Heart right ventricle (tissue), 16 donors: ENCODE measurements around the gene ANKRD40CL. TPM values are rescaled to one million over a fixed set of nuclear protein-coding genes. Genes with fewer than 3 reads are reported as not detected.

ENCODE experiments used
- ATAC-seq, 8 donors: fragments of 200-7000 bp; cut with Tn5 transposase; one replicate each; pipeline ENCODE4 v1.9.1; 2020; ENCODE audit warnings: mild to moderate bottlenecking in 8 of 8, moderate library complexity in 8 of 8, moderate number of reproducible peaks in 1 of 8
- DNase-seq, 2 donors: peaks; one replicate each; pipeline ENCODE4 v3.0.0-alpha.2; 2020
- H3K27ac ChIP-seq, 10 donors: fragments of 200-600 bp; sonication (generic) in 2 of 10; one replicate each; pipeline versions ENCODE4 v1.5.0 to v1.8.0; 2020 to 2022; ENCODE audit warnings: mild to moderate bottlenecking in 3 of 10
- H3K27me3 ChIP-seq, 7 donors: fragments of 200-600 bp; one replicate each; pipeline ENCODE4 v1.8.0; 2021 to 2022; ENCODE audit warnings: mild to moderate bottlenecking in 2 of 7
- H3K36me3 ChIP-seq, 9 donors: fragments of 200-600 bp; sonication (generic) in 1 of 9; one replicate each; pipeline versions ENCODE4 v1.5.0 to v1.8.0; 2020 to 2022; ENCODE audit warnings: mild to moderate bottlenecking in 2 of 9
- H3K4me1 ChIP-seq, 9 donors: fragments of 200-600 bp; sonication (generic) in 1 of 9; one replicate each; pipeline versions ENCODE4 v1.5.0 to v1.8.0; 2020 to 2022; ENCODE audit warnings: mild to moderate bottlenecking in 4 of 9
- H3K4me3 ChIP-seq, 10 donors: fragments of 200-600 bp; sonication (generic) in 2 of 10; one replicate each; pipeline versions ENCODE4 v1.5.0 to v1.8.0; 2020 to 2022; ENCODE audit warnings: mild to moderate bottlenecking in 7 of 10, moderate library complexity in 2 of 10
- H3K9me3 ChIP-seq, 11 donors: fragments of 200-600 bp in 10 of 11; sonication (generic) in 2 of 11; one replicate each; pipeline versions ENCODE4 v1.5.0 to v1.8.0; 2013 to 2022; ENCODE audit warnings: mild to moderate bottlenecking in 2 of 11, control low read depth in 1 of 11, moderate library complexity in 1 of 11
- WGBS, 2 donors: extraction: QIAGEN DNeasy Blood & Tissue Kit; methylation state at CpG; one replicate each; pipeline ENCODE4 v1.1.7; 2013; ENCODE audit warnings: inconsistent platforms in 1 of 2; 5-methylcytosine and 5-hydroxymethylcytosine counted together
- intact Hi-C, 10 donors: fragments of 100-400 bp; cut with DNase I; formaldehyde crosslinking; loops; one replicate each; pipeline versions ENCODE4 v1.11.1 to v1.14.2; 2022
- long read RNA-seq, 3 donors: library from polyadenylated mRNA; unstranded; transcript quantifications; one replicate each; pipeline ENCODE4 v2.0.0, GENCODE V29; 2020 to 2021
- polyA plus RNA-seq, 2 donors: library from polyadenylated mRNA; stranded (reverse); fragments of 200-250 nt; gene quantifications; one replicate each; pipeline ENCODE4 v1.2.3, GENCODE V29; 2013
- total RNA-seq, 10 donors: library from RNA; stranded (reverse); fragmentation: NEBNext Ultra II Directional in 3 of 10; extraction: Animal tissue kit (Norgen Biotek cat#: 25700) in 3 of 10; gene quantifications; one replicate each; pipeline versions ENCODE4 v1.2.1 to v1.2.4, GENCODE V29; 2021 to 2023
- TF ChIP-seq, protein P1 (sequence below), 9 donors: fragments of 200-600 bp; sonication (generic) in 2 of 9; IDR thresholded peaks; one replicate each; pipeline versions ENCODE4 v1.5.0 to v1.8.0; 2021 to 2022; ENCODE audit warnings: antibody characterized with exemption in 9 of 9, mild to moderate bottlenecking in 5 of 9, moderate library complexity in 1 of 9
- donor health status: Arrhythmogenic right ventricular cardiomyopathy.
- donor health status: ischemic (EF 13 %, LVEDD 7.1; RV severe dilation, severe dysfunction).
- donor health status: healthy with polysubstance abuse.
- donor health status: DM: no; HTN: yes; CAD: no.
- donor health status: DM: no; HTN: no; CAD: no.
- donor health status: ischemic (EF 25% LVEDD 6.9; RV normal size, moderate dysfunction).
- donor health status: ischemic (EF 25% LVEDD 5.7; RV mildly dilated, moderate dysfunction).
- donor health status: healthy.
- donor health status: DM: yes; HTN: yes; CAD: no.
- donor health status: Ischemic cardiomyopathy.
- donor health status: ischemic (EF 35%, LVEDD 5.7; RV mildly dilated, moderate dysfunction).
- donor health status: nonischemic (EF 11% LVEDD 7.7; RV severe dilation, severe dysfunction).
- donor health status: DM: yes; HTN: yes; CAD: no.
- donor health status: PGD.
- donor health status: ischemic (EF 29% LVEDD 5.4; RV normal size, mild dysfunction).
- donor health status: nonischemic (EF 23%, LVEDD 6.1; RV moderate dilation, normal function).

ANKRD40CL gene, protein sequence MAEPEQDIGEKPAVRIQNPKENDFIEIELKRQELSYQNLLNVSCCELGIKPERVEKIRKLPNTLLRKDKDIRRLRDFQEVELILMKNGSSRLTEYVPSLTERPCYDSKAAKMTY
- total RNA-seq (not detected), polyA plus RNA-seq (not detected)
- long read RNA-seq, donor 1, result 0 reads
- long read RNA-seq, donor 2, result 0 reads
- long read RNA-seq, donor 3, result 0 reads

DNA sequence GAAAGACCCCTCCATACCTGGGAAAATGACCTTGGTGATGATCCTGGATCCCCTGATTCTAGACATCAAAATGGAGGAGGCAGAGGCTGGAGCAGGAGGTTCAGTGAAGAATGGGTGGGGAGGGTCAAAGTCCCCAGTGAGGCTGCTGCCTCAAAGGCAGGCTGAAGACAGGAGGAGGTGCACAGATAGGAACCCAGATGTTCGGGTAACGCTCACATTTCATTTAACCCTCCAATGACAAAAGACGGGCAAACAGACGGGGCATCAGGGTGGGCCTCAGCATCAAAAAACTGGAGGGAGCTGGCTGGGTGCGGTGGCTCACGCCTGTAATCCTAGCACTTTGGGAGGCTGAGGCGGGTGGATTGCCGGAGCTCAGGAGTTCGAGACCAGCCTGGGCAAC is at the start of gene ANKRD40CL:
Gene ANKRD40CL, minus strand, starts transcription at position 73 of the 400 bp plus-strand sequence. CDS start 605 bp downstream, outside the sequence.
- intact Hi-C loops, result no loop called here
- Histone ChIP-seq H3K9me3 (no peaks in the 10 kb centered on the region), H3K27ac (no peak within 1 kb of the TSS), H3K4me1 (peaks cover 0 to 35% (median 29%) of the 10 kb centered on the region in 9 donors), H3K27me3 (no peaks in the 10 kb centered on the region), H3K36me3 (no peaks in the 10 kb centered on the region), H3K4me3 (no peak within 1 kb of the TSS)
- ATAC-seq (no peak), DNase-seq (no peak)
- 91 to 95% methylated on average over 9 of the region's 9 CpGs for whole genome bisulfite sequencing, 2 donors
- TF ChIP-seq, protein P1, sequence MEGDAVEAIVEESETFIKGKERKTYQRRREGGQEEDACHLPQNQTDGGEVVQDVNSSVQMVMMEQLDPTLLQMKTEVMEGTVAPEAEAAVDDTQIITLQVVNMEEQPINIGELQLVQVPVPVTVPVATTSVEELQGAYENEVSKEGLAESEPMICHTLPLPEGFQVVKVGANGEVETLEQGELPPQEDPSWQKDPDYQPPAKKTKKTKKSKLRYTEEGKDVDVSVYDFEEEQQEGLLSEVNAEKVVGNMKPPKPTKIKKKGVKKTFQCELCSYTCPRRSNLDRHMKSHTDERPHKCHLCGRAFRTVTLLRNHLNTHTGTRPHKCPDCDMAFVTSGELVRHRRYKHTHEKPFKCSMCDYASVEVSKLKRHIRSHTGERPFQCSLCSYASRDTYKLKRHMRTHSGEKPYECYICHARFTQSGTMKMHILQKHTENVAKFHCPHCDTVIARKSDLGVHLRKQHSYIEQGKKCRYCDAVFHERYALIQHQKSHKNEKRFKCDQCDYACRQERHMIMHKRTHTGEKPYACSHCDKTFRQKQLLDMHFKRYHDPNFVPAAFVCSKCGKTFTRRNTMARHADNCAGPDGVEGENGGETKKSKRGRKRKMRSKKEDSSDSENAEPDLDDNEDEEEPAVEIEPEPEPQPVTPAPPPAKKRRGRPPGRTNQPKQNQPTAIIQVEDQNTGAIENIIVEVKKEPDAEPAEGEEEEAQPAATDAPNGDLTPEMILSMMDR (IDR thresholded peaks at IDR 0.05), result no peak

DNA sequence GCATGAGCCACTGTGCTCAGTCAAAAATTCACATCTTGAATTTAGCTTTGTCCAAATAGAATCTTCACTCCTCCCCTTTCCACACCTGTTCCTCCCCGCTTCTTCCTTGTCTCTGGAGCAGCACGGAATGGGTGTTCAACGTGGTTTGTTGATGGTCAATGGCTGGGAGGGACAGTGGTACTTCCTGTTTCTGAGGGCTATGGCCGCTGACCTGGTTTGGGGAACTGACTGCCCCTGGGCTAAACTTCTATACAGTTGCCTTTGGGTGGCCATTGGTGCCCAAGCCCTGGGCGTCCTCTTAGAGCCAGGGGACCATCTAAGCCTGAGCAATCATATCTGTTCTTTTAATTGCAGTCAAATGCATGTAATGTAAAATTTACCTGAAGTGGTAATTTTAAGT is 49.0 kb upstream of the ANKRD40CL start:
- TF ChIP-seq, protein P1 (IDR thresholded peaks at IDR 0.05), result no peak
- intact Hi-C loops, result no loop called here
- Histone ChIP-seq H3K27ac (no peak overlapping the region), H3K4me1 (peaks cover 0 to 7% (median 0%) of the 10 kb centered on the region in 9 donors), H3K27me3 (peaks cover 0 to 7% (median 0%) of the 10 kb centered on the region in 7 donors), H3K4me3 (no peak overlapping the region), H3K9me3 (no peaks in the 10 kb centered on the region), H3K36me3 (no peaks in the 10 kb centered on the region)
- DNase-seq, result no peak
- 81 to 91% methylated on average over 5 of the region's 5 CpGs for WGBS, 2 donors
- no peak for ATAC-seq

DNA sequence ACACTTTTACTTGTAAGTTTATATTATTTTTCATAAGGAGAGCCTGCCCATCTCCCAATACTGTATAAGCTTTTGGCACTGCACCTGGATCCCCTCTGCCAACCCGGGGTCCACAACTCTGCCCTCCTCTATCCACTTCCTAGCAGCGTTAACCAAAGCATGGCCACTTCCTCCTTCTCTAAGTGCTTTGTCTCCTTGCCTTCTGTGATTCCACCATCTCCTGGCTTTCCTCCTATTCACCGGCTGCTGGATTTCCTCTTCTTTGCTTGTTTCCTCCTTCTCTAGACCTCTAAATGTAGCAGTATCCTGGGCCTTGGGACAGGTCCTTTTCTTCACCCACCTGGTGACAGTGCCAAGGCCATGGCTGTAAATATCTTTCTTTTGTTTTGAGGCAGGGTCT is 48.1 kb upstream of the ANKRD40CL start:
- no peak for ATAC-seq
- H3K27me3 ChIP-seq, result peaks cover 0 to 7% (median 0%) of the 10 kb centered on the region in 7 donors
- WGBS, 2 donors, result 49 to 62% methylated on average over 3 of the region's 3 CpGs
- H3K4me3 ChIP-seq, result no peak overlapping the region
- DNase-seq, result no peak
- H3K4me1 ChIP-seq, result peaks cover 0 to 7% (median 0%) of the 10 kb centered on the region in 9 donors
- intact Hi-C loops, result no loop called here
- TF ChIP-seq, protein P1 (IDR thresholded peaks at IDR 0.05), result no peak
- no peak overlapping the region for H3K27ac ChIP-seq
- H3K36me3 ChIP-seq, result no peaks in the 10 kb centered on the region
- no peaks in the 10 kb centered on the region for H3K9me3 ChIP-seq

DNA sequence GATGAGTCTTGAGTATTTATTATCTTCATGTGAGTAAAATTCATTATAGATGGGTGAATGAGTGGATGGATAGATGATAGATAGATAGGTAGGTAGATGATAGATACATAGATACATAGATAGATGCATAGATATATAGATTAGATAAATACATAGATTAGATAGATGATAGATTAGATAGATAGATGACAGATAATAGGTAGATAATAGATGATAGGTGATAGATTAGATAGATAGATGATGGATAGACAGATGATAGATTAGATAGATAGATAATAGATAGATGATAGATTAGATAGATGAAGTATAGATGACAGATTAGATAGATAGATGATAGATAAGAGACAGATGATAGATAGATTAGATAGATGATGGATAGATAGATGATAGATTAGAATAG is 46.3 kb upstream of the ANKRD40CL start:
- no peaks in the 10 kb centered on the region for H3K36me3 ChIP-seq
- intact Hi-C loops, result no loop called here
- H3K27ac ChIP-seq, result no peak overlapping the region
- TF ChIP-seq, protein P1 (IDR thresholded peaks at IDR 0.05), result no peak
- H3K4me3 ChIP-seq, result no peak overlapping the region
- DNase-seq (no peak), ATAC-seq (no peak)
- H3K27me3 ChIP-seq, result peaks cover 0 to 7% (median 0%) of the 10 kb centered on the region in 7 donors
- peaks cover 0 to 7% (median 0%) of the 10 kb centered on the region in 9 donors for H3K4me1 ChIP-seq
- no peaks in the 10 kb centered on the region for H3K9me3 ChIP-seq
